GM19023 (cell line): Measurements from ENCODE around the gene SORCS1.
"Not testable (repeated sequence)": the region's sequence is repeated elsewhere in the genome, so short reads cannot be mapped to it uniquely, and the experiment has no call there.

ENCODE experiments used
- ATAC-seq: cut with Tn5 transposase; IDR thresholded peaks from one replicate; pipeline ENCODE4 v1.9.1; 2021; ENCODE audit warnings: mild to moderate bottlenecking, moderate library complexity; ENCODE audit not compliant: unreplicated experiment

SORCS1 gene

GRCh38 chr10:106952033-106952432, 212.5 kb downstream of the SORCS1 start:
- no peak for ATAC-seq

DNA sequence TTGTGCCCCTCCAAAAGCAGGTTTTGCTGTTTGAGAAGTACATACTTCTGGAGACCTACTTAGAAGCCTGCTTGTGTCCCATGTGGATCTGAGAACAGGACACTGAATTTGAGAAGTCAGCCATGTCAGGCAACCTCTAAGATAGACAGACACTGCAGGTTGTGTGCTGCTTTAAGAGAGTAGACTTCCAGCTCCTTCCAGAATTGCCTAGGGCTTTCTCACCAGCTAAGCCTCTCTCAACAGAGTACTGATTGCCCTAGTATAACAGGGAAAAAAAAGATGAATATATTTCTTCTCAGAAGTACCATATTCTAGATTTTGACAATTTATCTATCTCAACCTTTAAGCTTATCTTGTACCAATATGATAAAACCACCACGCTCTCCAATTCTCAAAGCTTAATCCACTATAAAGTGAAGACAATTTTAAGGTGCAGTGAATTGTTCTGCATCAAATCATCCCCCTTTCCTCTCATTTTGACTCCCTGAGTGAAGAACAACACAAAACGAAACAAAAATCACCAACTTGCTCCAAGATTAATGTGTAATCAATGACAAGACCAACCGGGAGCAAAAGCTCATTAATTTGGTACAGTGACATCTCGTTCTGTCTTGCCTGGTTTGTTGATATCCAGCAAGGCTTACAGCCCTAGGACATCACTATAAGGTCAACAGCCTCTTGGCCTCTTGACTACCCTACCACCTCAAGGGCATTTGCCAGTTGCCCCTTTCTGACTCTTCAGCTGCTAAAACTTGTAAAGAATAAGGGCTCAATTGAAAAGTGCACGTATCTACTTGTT, 214.6 kb downstream of the SORCS1 start:
- no peak for ATAC-seq

DNA sequence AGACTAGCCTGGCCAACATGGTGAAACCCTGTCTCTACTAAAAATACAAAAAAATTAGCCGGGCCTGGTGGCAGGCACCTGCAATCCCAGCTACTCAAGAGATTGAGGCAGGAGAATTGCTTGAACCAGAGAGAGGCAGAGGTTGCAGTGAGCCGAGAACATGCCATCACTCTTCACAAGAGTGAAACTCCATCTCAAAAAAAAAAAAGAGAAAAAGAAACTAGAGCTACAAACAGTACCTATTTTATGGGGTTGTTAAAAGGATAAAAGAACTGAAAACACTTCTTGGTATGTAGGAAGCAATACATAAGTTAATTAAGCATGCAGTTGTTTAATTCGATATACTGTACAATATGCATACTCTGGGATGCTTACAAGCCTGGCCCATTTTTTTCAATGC, 216.9 kb downstream of the SORCS1 start:
- no peak for ATAC-seq

DNA sequence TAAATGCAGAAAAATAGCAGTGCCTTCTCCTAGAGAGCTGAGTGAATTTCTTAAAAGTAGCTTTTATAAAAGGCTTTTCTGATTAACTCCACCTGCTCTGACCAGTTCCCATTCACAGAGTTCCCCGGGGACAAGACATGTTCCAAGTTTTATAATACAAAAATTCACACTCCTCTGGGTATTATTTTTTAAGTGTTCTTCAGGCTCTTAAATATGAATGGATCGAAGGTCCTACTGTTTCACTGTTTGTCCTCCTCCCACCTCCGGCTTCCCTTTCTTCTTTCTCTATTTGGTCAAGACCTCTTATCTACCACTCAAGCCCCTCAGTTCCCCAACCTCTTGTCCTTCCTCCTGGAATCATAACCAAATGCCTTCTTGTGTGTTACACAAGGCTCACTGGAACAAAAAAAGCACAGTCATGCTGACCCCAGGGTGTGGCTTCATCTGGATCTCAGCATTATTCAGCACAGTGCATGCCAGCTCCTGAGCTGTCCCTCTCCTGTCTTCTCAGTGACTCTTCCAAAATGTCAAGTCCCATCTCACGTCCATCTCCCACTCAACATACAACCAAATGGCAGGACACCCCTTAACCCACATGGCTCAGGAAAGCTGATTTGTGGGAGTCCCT, 222.4 kb downstream of the SORCS1 start:
- no peak for ATAC-seq

GRCh38 chr10:106941297-106942034, 223.0 kb downstream of the SORCS1 start:
- no peak for ATAC-seq

DNA sequence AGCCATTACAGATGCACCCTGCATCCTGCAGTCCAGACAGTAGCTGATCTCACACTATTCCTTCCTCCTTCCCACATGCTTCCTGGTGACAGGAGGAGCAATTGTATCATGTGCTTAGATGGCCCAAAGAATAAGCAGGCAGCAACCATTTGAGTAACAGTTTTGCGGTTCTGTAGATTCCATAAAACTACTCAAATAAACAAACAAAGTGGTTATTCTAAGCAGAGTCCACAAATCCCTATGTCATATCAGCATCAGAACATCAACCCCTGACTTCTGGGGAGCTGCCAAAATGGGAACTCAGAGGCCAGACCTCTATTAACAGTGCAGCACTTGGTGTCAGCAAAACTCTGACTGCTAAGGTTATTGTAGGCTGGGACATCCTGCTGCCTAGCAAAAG, 226.0 kb downstream of the SORCS1 start:
- ATAC-seq, result no peak

DNA sequence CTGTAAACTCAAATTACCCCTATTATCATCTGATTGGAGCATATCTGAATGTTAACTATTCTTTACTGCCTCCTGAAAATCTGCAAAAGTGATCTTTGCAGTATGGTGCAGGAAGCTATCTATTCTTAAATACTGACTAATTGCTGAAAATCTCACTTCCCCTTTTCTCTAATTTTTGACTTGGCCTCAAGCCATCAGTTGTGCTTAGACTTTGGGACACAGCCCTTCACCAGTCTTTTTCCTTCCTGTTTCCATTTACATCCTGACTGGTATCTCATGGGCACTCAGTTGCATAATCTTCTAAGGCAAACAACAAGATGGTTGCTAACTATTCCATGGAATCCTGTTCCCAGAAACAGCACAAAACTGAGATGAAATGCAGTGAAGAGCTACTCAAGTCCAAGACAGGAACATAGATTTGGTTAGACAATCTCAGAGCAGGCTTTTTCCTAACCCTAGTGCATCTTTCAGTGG, 228.5 kb downstream of the SORCS1 start:
- ATAC-seq, result peak; percentile 51

GRCh38 chr10:106931853-106932249, 232.7 kb downstream of the SORCS1 start:
- ATAC-seq, result no peak

GRCh38 chr10:106931159-106931852, 233.2 kb downstream of the SORCS1 start:
- peak; percentile 70 for ATAC-seq

GRCh38 chr10:106930751-106931150, 233.8 kb downstream of the SORCS1 start:
- no peak for ATAC-seq

DNA sequence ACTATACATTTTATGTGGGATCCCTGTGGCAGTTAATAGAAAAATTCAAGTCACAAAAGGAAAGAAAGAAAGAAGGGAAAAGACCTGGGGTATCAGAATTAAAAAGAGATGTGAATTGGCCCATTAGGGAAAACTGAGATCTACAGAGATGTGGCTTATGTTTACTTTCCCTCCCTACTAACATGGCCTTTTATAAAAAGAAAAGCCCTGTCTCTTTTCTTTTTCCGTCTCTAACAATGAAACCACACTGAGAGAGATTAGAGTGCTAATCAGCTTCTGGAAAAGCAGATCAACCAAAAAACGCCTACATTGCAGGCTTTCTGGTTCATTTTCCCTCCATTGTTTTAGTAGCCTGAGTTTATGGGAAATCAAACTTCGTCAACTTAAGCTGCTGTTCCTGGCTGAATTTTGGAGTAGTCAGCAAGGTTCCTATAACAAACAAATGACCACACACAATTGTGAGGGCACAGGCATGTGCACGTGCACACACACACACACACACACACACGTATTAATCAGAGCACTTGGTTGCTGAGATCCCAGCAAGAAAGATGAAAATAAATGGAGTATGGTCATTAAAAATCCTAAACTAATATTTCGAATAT, 235.1 kb downstream of the SORCS1 start:
- ATAC-seq, result no peak

- not testable (repeated sequence) for ATAC-seq
Measured at GRCh38 chr10:106928151-106928550, 236.4 kb downstream of the SORCS1 start.

DNA sequence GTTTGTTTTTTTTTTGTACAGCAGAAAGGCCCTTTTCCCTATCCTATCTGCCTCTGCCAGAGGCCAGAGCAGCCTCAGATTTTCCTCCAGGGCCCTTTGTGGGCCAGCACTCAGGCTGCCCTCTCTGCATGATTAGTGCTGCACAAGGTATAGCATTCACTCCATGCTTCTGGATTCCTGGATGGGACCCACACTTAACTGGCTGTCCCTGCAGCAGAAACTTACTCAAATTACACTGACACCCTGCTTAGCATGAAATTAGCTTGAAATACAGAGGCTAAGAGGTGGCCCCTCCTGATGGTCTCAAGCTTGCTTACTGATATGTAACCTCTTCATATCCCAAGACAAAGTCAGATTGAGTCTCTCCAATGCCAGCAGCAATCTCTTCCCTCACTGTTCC, 239.3 kb downstream of the SORCS1 start:
- ATAC-seq, result no peak

GRCh38 chr10:106920538-106920937, 244.0 kb downstream of the SORCS1 start:
- ATAC-seq, result no peak

- ATAC-seq, result peak; percentile 64
Measured at GRCh38 chr10:106919871-106920282, 244.6 kb downstream of the SORCS1 start.

- no peak for ATAC-seq
Measured at GRCh38 chr10:106917452-106918055, 247.0 kb downstream of the SORCS1 start.

GRCh38 chr10:106914016-106914415, 250.5 kb downstream of the SORCS1 start:
- ATAC-seq, result no peak

DNA sequence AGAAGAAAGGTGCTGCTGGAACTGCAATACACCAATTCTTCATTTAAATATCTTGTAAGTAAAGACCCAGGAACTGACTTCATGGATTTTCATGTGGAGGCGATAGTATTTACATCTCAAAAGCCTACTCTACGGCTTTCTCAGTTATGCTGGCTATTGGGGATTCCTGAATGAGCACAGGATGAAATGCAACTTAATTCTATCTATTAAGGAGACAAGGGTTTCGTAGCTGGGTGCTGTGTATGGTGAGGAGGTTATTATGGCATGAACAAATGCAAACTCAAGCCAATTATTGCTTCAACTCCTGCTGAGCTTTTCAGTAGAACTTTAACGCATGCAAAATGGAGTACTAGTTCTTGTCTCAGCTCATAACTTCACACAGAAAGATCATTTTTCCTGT, 251.2 kb downstream of the SORCS1 start:
- ATAC-seq, result no peak

- ATAC-seq, result no peak
Measured at GRCh38 chr10:106911096-106911495, 253.4 kb downstream of the SORCS1 start.

GRCh38 chr10:106910666-106911065, 253.8 kb downstream of the SORCS1 start:
- ATAC-seq, result no peak
